Lung (tissue), 12 donors: Measurements from ENCODE around the gene NFASC. TPM values are rescaled to one million over a fixed set of nuclear protein-coding genes. Genes with fewer than 3 reads are reported as not detected.
A peak's percentile ranks its signal among the peaks of the same experiment; 100 is the strongest.

Experiments used
- ATAC-seq: fragments of 200-7000 bp; cut with Tn5 transposase; one replicate; pipeline ENCODE4 v1.9.1; 2020; ENCODE audit warnings: moderate number of reproducible peaks; ENCODE audit not compliant: insufficient read depth, low FRiP score
- DNase-seq, 3 donors: peaks; one replicate each; pipeline ENCODE4 v3.0.0-alpha.2; 2013 to 2017
- H3K27ac ChIP-seq, 2 donors: one replicate each; pipeline ENCODE4 v1.5.1; 2013; ENCODE audit warnings: mild to moderate bottlenecking in 2 of 2, moderate library complexity in 2 of 2, control low read depth in 1 of 2, inconsistent platforms in 1 of 2, low read depth in 1 of 2, low read length in 1 of 2
- H3K27me3 ChIP-seq, 3 donors: one replicate each; pipeline ENCODE4 v1.5.1; 2013; ENCODE audit warnings: low read length in 2 of 3; ENCODE audit not compliant: control insufficient read depth in 3 of 3, insufficient read depth in 3 of 3
- H3K36me3 ChIP-seq, 4 donors: one replicate each; pipeline ENCODE4 v1.5.1; 2013; ENCODE audit warnings: low read length in 4 of 4, mild to moderate bottlenecking in 1 of 4, moderate library complexity in 1 of 4; ENCODE audit not compliant: control insufficient read depth in 4 of 4, insufficient read depth in 4 of 4
- H3K4me1 ChIP-seq, 5 donors: one replicate each; pipeline ENCODE4 v1.5.1; 2013; ENCODE audit warnings: low read length in 5 of 5, mild to moderate bottlenecking in 2 of 5, moderate library complexity in 1 of 5; ENCODE audit not compliant: control insufficient read depth in 5 of 5, insufficient read depth in 5 of 5
- H3K4me3 ChIP-seq: one replicate; pipeline ENCODE4 v1.5.1; 2013; ENCODE audit warnings: mild to moderate bottlenecking, control low read depth, moderate library complexity
- H3K9ac ChIP-seq, 2 donors: one replicate each; pipeline ENCODE4 v1.5.1; 2013; ENCODE audit warnings: low read length in 2 of 2, control low read depth in 1 of 2; ENCODE audit not compliant: insufficient read depth in 1 of 2
- H3K9me3 ChIP-seq, 4 donors: one replicate each; pipeline ENCODE4 v1.5.1; 2013; ENCODE audit warnings: low read length in 3 of 4, mild to moderate bottlenecking in 1 of 4, moderate library complexity in 1 of 4; ENCODE audit not compliant: control insufficient read depth in 4 of 4, insufficient read depth in 3 of 4
- WGBS, 2 donors: extraction: QIAGEN DNeasy Blood & Tissue Kit; methylation state at CpG; one replicate each; pipeline ENCODE4 v1.1.7; 2013; 5-methylcytosine and 5-hydroxymethylcytosine counted together
- polyA plus RNA-seq, 2 donors: library from polyadenylated mRNA; stranded (reverse); fragments of 200-250 nt; gene quantifications; one replicate each; pipeline ENCODE4 v1.2.1, GENCODE V29; 2013
- total RNA-seq, 2 donors: library from RNA; depleted of rRNA in 1 of 2; stranded (reverse); fragments of >200 nt in 1 of 2; gene quantifications; one replicate each; pipeline ENCODE4 v1.2.1, GENCODE V29; 2014 to 2021
- TF ChIP-seq, protein P1 (sequence below): IDR thresholded peaks from 2 replicates; pipeline ENCODE4 v1.5.1; 2012; ENCODE audit warnings: mild to moderate bottlenecking; ENCODE audit errors: control extremely low read depth, extremely low read depth
- donor health status: control.
- donor health status: control.
- donor health status: Bipolar disorder and iron deficiency.
- donor health status: healthy.
- donor health status: DM: yes; HTN: yes; CAD: no.

The NFASC gene
- total and polyA plus RNA-seq, 4 donors, result 1.8 to 11.2 (median 3.8) TPM

DNA sequence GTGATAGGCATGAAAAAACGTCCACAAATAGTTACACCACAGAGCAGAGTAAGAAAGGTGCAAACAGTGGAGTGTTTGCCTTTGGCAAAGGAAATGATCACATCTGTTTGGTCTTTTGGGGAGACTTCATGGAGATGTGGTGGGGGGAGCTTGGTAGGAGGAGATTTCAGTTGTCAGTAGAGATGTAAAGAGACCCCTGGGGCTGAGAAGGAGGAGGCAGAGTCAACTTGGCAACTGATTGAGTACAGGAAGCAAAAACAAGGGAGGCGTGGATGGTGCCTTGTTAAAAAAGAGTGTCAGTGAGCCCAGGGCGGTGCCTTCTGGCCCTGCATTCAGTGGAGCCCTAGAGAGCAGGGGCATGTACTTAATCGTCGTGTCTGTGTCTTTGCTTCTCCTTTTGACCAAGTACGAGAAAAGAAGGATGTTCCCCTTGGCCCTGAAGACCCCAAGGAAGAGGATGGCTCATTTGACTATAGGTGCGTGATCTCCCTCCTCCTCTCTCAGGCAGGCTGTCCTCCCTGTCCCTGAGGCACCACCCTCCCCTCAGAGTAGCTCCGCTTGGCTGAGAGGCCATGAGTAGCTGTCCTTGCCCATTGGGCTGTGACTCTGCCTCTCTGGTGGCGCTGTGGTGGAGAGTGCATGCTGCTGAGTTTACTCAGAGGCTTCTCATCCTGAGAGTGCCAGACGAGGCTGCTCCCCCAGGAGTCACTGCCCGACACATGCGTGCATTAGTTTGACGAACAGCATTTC lies 141.9 kb downstream of the NFASC start:
- no peaks in the 10 kb centered on the region for H3K27me3 ChIP-seq
- H3K4me1 ChIP-seq, result peaks cover 0 to 18% (median 1%) of the 10 kb centered on the region in 5 donors
- H3K36me3 ChIP-seq, result no peaks in the 10 kb centered on the region
- H3K9ac ChIP-seq, result no peak overlapping the region
- H3K4me3 ChIP-seq, result no peak overlapping the region
- H3K27ac ChIP-seq, result no peak overlapping the region
- ATAC-seq (no peak), DNase-seq (peak in 1 of 3 donors; percentile 22)
- 73 to 77% methylated on average over 13 of the region's 13 CpGs for WGBS, 2 donors
- H3K9me3 ChIP-seq, result no peaks in the 10 kb centered on the region
- TF ChIP-seq, protein P1, sequence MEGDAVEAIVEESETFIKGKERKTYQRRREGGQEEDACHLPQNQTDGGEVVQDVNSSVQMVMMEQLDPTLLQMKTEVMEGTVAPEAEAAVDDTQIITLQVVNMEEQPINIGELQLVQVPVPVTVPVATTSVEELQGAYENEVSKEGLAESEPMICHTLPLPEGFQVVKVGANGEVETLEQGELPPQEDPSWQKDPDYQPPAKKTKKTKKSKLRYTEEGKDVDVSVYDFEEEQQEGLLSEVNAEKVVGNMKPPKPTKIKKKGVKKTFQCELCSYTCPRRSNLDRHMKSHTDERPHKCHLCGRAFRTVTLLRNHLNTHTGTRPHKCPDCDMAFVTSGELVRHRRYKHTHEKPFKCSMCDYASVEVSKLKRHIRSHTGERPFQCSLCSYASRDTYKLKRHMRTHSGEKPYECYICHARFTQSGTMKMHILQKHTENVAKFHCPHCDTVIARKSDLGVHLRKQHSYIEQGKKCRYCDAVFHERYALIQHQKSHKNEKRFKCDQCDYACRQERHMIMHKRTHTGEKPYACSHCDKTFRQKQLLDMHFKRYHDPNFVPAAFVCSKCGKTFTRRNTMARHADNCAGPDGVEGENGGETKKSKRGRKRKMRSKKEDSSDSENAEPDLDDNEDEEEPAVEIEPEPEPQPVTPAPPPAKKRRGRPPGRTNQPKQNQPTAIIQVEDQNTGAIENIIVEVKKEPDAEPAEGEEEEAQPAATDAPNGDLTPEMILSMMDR, result no peak

DNA sequence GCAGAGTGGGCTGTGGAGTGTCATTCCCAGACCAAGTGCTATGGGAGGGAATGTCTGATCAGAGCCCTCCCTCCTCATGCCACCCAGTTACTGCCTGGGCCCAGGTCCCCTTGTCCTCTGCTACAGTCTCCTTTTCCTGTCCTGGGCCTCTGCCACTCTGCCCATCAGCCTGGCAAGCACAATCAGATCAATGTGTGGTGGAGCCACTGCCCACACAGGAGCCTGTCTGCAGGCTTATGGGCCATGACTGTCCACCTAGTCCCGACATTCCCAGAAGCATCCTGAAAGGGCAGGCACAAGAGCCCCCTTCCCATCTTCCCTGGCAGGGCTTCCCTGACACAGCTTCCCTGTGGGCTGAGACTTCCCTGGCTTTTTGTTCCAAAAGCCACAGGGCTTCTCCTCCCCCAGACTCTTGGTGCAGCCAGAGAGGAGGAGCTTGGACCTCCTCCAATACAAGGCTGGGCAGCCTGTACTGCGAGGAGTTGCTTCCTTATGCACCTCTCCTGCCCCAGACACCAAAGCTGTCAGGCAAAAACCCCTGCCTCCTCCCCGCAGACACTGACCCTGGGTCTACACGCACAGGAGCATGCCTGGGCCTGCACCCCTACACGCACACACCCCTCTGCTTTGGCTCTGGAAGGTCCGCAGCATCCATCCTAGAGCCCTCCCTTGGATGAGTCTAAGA lies 143.2 kb downstream of the NFASC start:
- Histone ChIP-seq H3K9me3 (no peaks in the 10 kb centered on the region), H3K36me3 (no peaks in the 10 kb centered on the region), H3K4me1 (peaks cover 0 to 18% (median 1%) of the 10 kb centered on the region in 5 donors), H3K9ac (no peak overlapping the region), H3K27me3 (no peaks in the 10 kb centered on the region), H3K4me3 (no peak overlapping the region), H3K27ac (no peak overlapping the region)
- peak; percentile 78 to 94 (median 83) for DNase-seq
- ATAC-seq, result no peak
- WGBS, 2 donors, result 43 to 49% methylated on average over 6 of the region's 6 CpGs
- TF ChIP-seq, protein P1, result no peak

DNA sequence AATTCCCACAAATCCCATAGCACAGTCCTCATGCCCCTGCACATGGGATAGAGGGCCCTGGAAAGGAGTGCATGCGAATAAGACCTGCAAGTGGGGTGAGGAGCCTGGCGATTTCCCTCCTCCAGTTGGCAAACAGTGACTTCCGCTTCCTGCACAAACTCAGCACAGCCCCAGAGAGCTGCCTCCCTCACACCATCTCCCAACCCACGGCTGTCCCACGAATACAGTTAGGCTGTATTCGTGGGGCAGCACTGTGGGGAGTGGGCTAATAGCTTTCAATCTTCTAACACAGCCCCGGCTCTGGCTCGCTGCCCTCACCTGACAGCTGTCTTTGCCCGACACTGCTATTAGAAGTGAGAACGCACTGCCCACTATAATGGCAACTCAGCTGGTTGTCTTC lies 144.1 kb downstream of the NFASC start:
- no peak overlapping the region for H3K27ac ChIP-seq
- no peaks in the 10 kb centered on the region for H3K9me3 ChIP-seq
- no peak overlapping the region for H3K9ac ChIP-seq
- no peak for ATAC-seq
- H3K4me1 ChIP-seq, result peaks cover 0 to 18% (median 1%) of the 10 kb centered on the region in 5 donors
- no peaks in the 10 kb centered on the region for H3K36me3 ChIP-seq
- TF ChIP-seq, protein P1, result no peak
- WGBS, 2 donors, result 47 to 51% methylated on average over 10 of the region's 10 CpGs
- peak in 1 of 3 donors; percentile 20 for DNase-seq
- H3K27me3 ChIP-seq, result no peaks in the 10 kb centered on the region
- H3K4me3 ChIP-seq, result no peak overlapping the region
